ENCODE measurements around the gene NAT8. TPM values are rescaled to one million over a fixed set of nuclear protein-coding genes. Genes with fewer than 3 reads are reported as not detected.
"Not testable (repeated sequence)": the region's sequence is repeated elsewhere in the genome, so short reads cannot be mapped to it uniquely, and the experiment has no call there.

The NAT8 gene
- total RNA-seq, 1 donor from 2014 or later, result not detected

- Mint-ChIP-seq H3K4me3 (no peak overlapping the region), H3K36me3 (ENCODE audit: low read depth) (peaks cover 2% of the 10 kb centered on the region), H3K4me1 (no peaks in the 10 kb centered on the region), H3K27ac (no peak overlapping the region), H3K27me3 (no peaks in the 10 kb centered on the region), H3K9me3 (no peaks in the 10 kb centered on the region)
- no peak for TF ChIP-seq CTCF (IDR thresholded peaks at IDR 0.05)
- DNase-seq, result no peak
- CTCF ChIA-PET, result no interaction called here
- ATAC-seq (ENCODE audit: low read depth), result no peak
- intact Hi-C loops (cut with micrococcal nuclease), result no loop called here
- POLR2A ChIA-PET, result no interaction called here
Measured at GRCh38 chr2:73610111-73610510, 32.1 kb downstream of the NAT8 start.

GRCh38 chr2:73604589-73604988 lies 37.6 kb downstream of the NAT8 start:
- H3K27ac Mint-ChIP-seq; POLR2A ChIA-PET; intact Hi-C loops (cut with micrococcal nuclease); ATAC-seq (ENCODE audit: low read depth); H3K27me3 Mint-ChIP-seq; DNase-seq; H3K4me1 Mint-ChIP-seq; CTCF ChIA-PET; H3K4me3 Mint-ChIP-seq; H3K9me3 Mint-ChIP-seq: not testable (repeated sequence)
- H3K36me3 Mint-ChIP-seq (ENCODE audit: low read depth), result peaks cover 30% of the 10 kb centered on the region

- CTCF ChIA-PET; POLR2A ChIA-PET; DNase-seq; H3K27me3 Mint-ChIP-seq; H3K27ac Mint-ChIP-seq; H3K4me3 Mint-ChIP-seq; H3K4me1 Mint-ChIP-seq; H3K9me3 Mint-ChIP-seq; intact Hi-C loops (cut with micrococcal nuclease); ATAC-seq (ENCODE audit: low read depth): not testable (repeated sequence)
- H3K36me3 Mint-ChIP-seq (ENCODE audit: low read depth), result peaks cover 30% of the 10 kb centered on the region
Measured at GRCh38 chr2:73603099-73603588, 39.1 kb downstream of the NAT8 start.

- H3K4me3 Mint-ChIP-seq, result no peak overlapping the region
- peaks cover 28% of the 10 kb centered on the region for H3K36me3 Mint-ChIP-seq (ENCODE audit: low read depth)
- H3K4me1 Mint-ChIP-seq, result no peaks in the 10 kb centered on the region
- H3K27me3 Mint-ChIP-seq, result no peaks in the 10 kb centered on the region
- DNase-seq (no peak), ATAC-seq (ENCODE audit: low read depth) (no peak)
- H3K9me3 Mint-ChIP-seq, result no peaks in the 10 kb centered on the region
- TF ChIP-seq CTCF (IDR thresholded peaks at IDR 0.05), result no peak
- ChIA-PET CTCF (no interaction called here), POLR2A (no interaction called here)
- no peak overlapping the region for H3K27ac Mint-ChIP-seq
- intact Hi-C loops (cut with micrococcal nuclease), result no loop called here
Measured at GRCh38 chr2:73601780-73602179, 40.4 kb downstream of the NAT8 start.

GRCh38 chr2:73594251-73594650 lies 48.0 kb downstream of the NAT8 start:
- Mint-ChIP-seq H3K27ac (no peak overlapping the region), H3K4me3 (no peak overlapping the region), H3K36me3 (ENCODE audit: low read depth) (peaks cover 4% of the 10 kb centered on the region), H3K4me1 (no peaks in the 10 kb centered on the region), H3K27me3 (no peaks in the 10 kb centered on the region), H3K9me3 (peaks cover 7% of the 10 kb centered on the region)
- intact Hi-C loops (cut with micrococcal nuclease), result no loop called here
- ATAC-seq (ENCODE audit: low read depth), result no peak
- POLR2A ChIA-PET, result no interaction called here
- CTCF ChIA-PET, result no interaction called here
- DNase-seq, result no peak
- TF ChIP-seq CTCF (IDR thresholded peaks at IDR 0.05), result no peak

- ChIA-PET POLR2A (no interaction called here), CTCF (no interaction called here)
- Mint-ChIP-seq H3K4me1 (no peaks in the 10 kb centered on the region), H3K27me3 (no peaks in the 10 kb centered on the region), H3K4me3 (no peak overlapping the region), H3K36me3 (ENCODE audit: low read depth) (peaks cover 4% of the 10 kb centered on the region), H3K27ac (no peak overlapping the region), H3K9me3 (peaks cover 7% of the 10 kb centered on the region)
- no peak for DNase-seq
- TF ChIP-seq CTCF (IDR thresholded peaks at IDR 0.05), result no peak
- no peak for ATAC-seq (ENCODE audit: low read depth)
- intact Hi-C loops (cut with micrococcal nuclease), result no loop called here
Measured at GRCh38 chr2:73593680-73594079, 48.5 kb downstream of the NAT8 start.

Other genes with a start within 250 kb of the NAT8 start
- gene TPRKB, start 94.9 kb upstream of the NAT8 start, total RNA-seq, result 26.9 and 27.1 TPM in 2 replicates
- gene DUSP11, start 137.7 kb upstream of the NAT8 start, total RNA-seq, result 25.6 and 30.5 TPM in 2 replicates
- not detected in 2 replicates for gene C2orf78, start 141.8 kb upstream of the NAT8 start, total RNA-seq
- 32.2 and 35.4 TPM in 2 replicates for gene STAMBP, start 186.5 kb upstream of the NAT8 start, total RNA-seq